Thymus (tissue), 11 donors: ENCODE measurements around the gene RAD52. TPM values are rescaled to one million over a fixed set of nuclear protein-coding genes. Genes with fewer than 3 reads are reported as not detected.

Source experiments
- DNase-seq, 9 donors: peaks; one replicate each; pipeline ENCODE4 v3.0.0-alpha.2; 2013; ENCODE audit warnings: low spot score in 9 of 9, low read depth in 6 of 9, missing footprints in 1 of 9
- H3K27ac ChIP-seq, 2 donors: one replicate each; pipeline ENCODE4 v1.5.1; 2013; ENCODE audit warnings: control low read depth in 1 of 2, low read depth in 1 of 2, low read length in 1 of 2, mild to moderate bottlenecking in 1 of 2, moderate library complexity in 1 of 2
- H3K27me3 ChIP-seq, 2 donors: one replicate each; pipeline ENCODE4 v1.5.1; 2013; ENCODE audit warnings: low read length in 1 of 2; ENCODE audit not compliant: control insufficient read depth in 2 of 2, insufficient read depth in 1 of 2
- H3K36me3 ChIP-seq, 2 donors: one replicate each; pipeline ENCODE4 v1.5.1; 2013; ENCODE audit warnings: low read length in 1 of 2, mild to moderate bottlenecking in 1 of 2, moderate library complexity in 1 of 2; ENCODE audit not compliant: control insufficient read depth in 2 of 2, insufficient read depth in 2 of 2
- H3K4me1 ChIP-seq, 2 donors: one replicate each; pipeline ENCODE4 v1.5.1; 2013; ENCODE audit warnings: low read length in 2 of 2; ENCODE audit not compliant: control insufficient read depth in 2 of 2, insufficient read depth in 2 of 2
- H3K4me3 ChIP-seq, 2 donors: one replicate each; pipeline ENCODE4 v1.5.1; 2013; ENCODE audit warnings: low read length in 2 of 2, control low read depth in 1 of 2, mild to moderate bottlenecking in 1 of 2
- H3K9me3 ChIP-seq, 2 donors: one replicate each; pipeline ENCODE4 v1.5.1; 2013; ENCODE audit warnings: low read length in 1 of 2, mild to moderate bottlenecking in 1 of 2; ENCODE audit not compliant: control insufficient read depth in 2 of 2, insufficient read depth in 1 of 2
- WGBS: extraction: QIAGEN DNeasy Blood & Tissue Kit; methylation state at CpG from one replicate; pipeline ENCODE4 v1.1.7; 2013; 5-methylcytosine and 5-hydroxymethylcytosine counted together
- polyA plus RNA-seq: library from polyadenylated mRNA; stranded (reverse); fragments of 200-250 nt; gene quantifications from one replicate; pipeline ENCODE4 v1.2.3, GENCODE V29; 2013
- total RNA-seq: library from RNA; stranded (reverse); fragments of 120-200 nt; gene quantifications from one replicate; pipeline ENCODE4 v1.2.4, GENCODE V29; 2013
- donor health status: healthy.

The RAD52 gene
- total and polyA plus RNA-seq, 2 donors = 10.3 to 13.3 TPM

DNA sequence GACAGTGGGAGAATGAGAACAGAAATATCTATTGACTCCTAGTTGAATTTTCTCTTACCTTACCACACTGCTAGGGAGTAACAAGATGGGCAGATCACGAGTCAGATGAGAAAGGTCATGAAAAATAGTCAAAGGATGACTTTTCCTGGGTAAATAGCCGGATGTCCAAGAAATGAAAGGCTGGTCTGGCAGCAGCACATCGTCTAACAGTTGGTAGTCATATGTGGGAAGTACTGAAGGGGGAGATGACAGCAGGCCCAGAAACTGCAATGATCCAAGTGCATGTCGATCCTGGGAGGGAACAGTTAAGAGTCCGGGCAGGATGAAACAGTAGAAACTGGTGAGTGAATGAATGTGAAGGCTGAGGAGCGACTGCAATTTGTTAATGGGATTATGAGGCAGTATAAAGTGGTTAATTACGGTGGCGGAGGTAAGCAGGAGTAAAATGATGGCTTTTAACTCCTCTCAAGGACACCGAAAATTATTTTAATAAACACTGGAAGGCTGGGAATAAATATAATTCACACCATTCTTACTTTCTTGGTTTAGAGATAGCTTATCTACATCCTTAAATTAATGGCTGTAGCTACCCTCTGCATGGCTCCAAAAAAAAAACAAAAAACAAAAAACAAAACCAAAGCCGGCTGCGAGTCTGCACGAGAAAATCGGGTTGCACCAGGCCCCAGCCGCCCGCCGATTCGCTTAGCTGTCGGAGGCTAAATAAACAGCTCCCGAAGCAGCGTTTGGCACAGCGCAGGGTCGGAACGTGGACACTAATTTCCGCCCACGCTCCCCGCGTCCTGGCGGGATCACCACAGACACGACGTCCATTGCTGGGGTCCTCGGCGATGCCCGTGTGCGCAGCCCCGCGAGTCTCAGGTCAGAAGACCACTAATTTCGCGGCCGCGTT, 40.5 kb upstream of the RAD52 start:
- Histone ChIP-seq H3K27ac (peak overlapping the region; percentile 92 to 95), H3K4me1 (peaks cover 8 to 22% of the 10 kb centered on the region in 2 donors), H3K4me3 (peak overlapping the region; percentile 77 to 94), H3K9me3 (no peaks in the 10 kb centered on the region), H3K36me3 (no peaks in the 10 kb centered on the region), H3K27me3 (no peaks in the 10 kb centered on the region)
- peak in 6 of 9 donors; percentile 47 to 79 (median 56) for DNase-seq
- 8% methylated on average over 40 of the region's 40 CpGs for WGBS

DNA sequence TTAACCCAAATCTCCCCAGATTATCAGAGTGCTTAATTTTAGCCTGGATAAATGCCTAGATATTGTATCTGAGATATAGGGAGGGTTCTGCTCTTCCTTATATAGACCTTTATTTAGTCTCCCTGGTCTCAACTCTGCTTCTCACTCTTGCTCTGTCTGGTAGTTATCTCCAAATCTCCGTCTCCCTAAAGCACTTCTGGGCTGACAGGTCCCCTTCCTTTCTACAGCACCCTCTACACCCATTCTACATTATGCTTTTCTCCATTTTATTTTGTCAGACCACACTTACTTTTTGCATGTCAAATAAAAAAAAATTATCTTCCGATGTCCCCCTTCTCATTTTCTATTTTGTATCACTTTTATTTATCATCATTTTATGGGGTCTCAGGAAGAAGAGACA, 39.6 kb upstream of the RAD52 start:
- 89% methylated on average over 2 of the region's 2 CpGs for WGBS
- no peaks in the 10 kb centered on the region for H3K36me3 ChIP-seq
- peak in 3 of 9 donors; percentile 8 to 20 (median 14) for DNase-seq
- no peak overlapping the region for H3K4me3 ChIP-seq
- no peaks in the 10 kb centered on the region for H3K27me3 ChIP-seq
- H3K27ac ChIP-seq = peak overlapping the region in 1 of 2 donors; percentile 7
- peaks cover 8 to 22% of the 10 kb centered on the region in 2 donors for H3K4me1 ChIP-seq
- no peaks in the 10 kb centered on the region for H3K9me3 ChIP-seq

DNA sequence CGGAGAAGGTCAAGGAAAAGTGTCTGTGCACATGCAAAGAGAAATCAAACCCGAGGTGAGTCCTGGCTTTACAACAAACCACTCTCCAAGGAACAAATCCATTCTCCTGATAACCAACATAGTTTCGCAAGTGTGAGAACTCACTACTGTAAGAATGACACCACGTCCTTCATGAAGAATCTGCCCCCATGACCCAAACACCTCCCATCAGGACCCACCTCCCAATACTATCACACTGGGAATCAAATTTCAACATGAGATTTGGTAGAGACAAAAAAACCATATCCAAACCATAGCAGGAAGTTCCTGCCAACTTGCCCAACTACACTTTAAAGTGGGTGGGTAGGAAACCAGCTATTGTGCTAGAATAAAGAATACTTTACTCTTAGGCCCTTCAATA, 39.2 kb upstream of the RAD52 start:
- no peaks in the 10 kb centered on the region for H3K36me3 ChIP-seq
- 75% methylated on average over 4 of the region's 4 CpGs for WGBS
- no peak overlapping the region for H3K4me3 ChIP-seq
- H3K9me3 ChIP-seq = no peaks in the 10 kb centered on the region
- H3K4me1 ChIP-seq = peaks cover 8 to 22% of the 10 kb centered on the region in 2 donors
- H3K27me3 ChIP-seq = no peaks in the 10 kb centered on the region
- H3K27ac ChIP-seq = peak overlapping the region; percentile 7 to 25
- DNase-seq = peak in 3 of 9 donors; percentile 1 to 34 (median 3)

DNA sequence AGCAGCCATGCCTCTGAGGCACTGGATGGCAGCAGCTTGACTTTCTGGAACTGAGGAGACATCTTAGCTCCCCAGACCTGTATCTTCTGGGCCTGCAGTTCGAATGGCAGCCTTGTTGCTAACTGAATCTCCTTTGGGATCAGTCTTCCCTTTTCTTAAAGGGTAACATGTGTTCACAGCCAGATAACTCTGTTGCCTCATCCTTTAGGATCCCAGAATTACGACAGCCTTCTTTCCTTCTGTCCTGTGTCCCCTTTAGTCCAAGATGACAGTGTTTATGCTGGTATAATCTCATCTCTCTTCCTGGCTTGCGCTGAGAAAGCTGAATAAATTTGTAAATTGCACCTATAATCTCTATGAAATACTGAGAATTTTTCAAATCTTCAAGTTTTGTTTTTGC, 32.5 kb upstream of the RAD52 start:
- Histone ChIP-seq H3K4me3 (no peak overlapping the region), H3K9me3 (no peaks in the 10 kb centered on the region), H3K4me1 (no peaks in the 10 kb centered on the region), H3K27ac (no peak overlapping the region), H3K27me3 (no peaks in the 10 kb centered on the region), H3K36me3 (no peaks in the 10 kb centered on the region)
- WGBS = 96% methylated on average over 3 of the region's 3 CpGs
- DNase-seq = no peak

DNA sequence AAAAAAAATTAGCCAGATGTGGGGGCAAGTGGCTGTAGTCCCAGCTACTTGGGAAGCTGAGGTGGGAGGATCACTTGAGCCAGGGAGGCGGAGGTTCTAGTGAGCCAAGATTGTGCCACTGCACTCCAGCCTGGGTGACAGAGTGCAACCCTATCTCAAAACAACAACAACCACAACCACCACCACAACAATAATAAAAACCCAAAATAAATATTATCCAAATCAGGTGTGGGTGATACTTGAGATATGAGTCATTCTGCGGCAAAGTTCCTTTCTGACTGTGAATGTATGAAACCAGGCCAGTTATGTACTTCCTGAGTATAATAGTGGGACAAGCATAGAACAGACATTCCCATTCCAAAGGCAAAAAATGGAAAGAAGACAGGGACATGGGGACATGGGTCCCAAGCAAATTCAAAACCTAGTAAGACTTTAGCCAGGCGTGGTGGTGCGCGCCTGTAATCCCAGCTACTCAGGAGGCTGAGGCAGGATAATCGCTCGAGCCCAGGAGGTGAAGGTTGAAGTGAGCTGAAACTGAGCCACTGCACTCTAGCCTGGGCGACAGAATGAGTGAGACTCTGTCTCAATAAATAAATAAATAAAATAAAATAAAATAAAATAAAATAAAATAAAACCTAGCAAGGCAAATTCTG, 31.8 kb upstream of the RAD52 start:
- H3K36me3 ChIP-seq = peaks cover 0 to 3% of the 10 kb centered on the region in 2 donors
- WGBS = 97% methylated on average over 8 of the region's 8 CpGs
- H3K27ac ChIP-seq = no peak overlapping the region
- no peak for DNase-seq
- no peaks in the 10 kb centered on the region for H3K4me1 ChIP-seq
- H3K9me3 ChIP-seq = no peaks in the 10 kb centered on the region
- H3K4me3 ChIP-seq = no peak overlapping the region
- no peaks in the 10 kb centered on the region for H3K27me3 ChIP-seq

DNA sequence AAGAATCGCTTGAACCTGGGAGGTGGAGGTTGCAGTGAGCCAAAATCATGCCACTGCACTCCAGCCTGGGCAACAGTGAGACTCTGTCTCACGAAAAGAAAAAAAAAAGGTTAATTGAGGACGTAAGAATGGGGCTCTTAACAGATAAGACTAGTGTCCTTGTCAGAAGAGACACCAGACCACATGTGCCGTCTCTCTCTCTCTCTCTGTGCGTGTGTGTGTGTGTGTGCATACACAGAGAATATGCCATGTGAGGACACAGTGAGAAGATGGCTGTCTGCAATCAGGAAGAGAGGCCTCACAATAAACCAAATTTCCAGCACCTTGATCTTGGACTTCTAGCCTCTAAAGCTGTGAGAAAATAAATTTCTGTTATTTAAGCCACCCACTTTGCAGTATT, 29.9 kb upstream of the RAD52 start:
- H3K4me1 ChIP-seq = no peaks in the 10 kb centered on the region
- no peaks in the 10 kb centered on the region for H3K27me3 ChIP-seq
- no peaks in the 10 kb centered on the region for H3K9me3 ChIP-seq
- H3K27ac ChIP-seq = no peak overlapping the region
- peaks cover 0 to 3% of the 10 kb centered on the region in 2 donors for H3K36me3 ChIP-seq
- 98% methylated on average over 5 of the region's 5 CpGs for WGBS
- no peak for DNase-seq
- no peak overlapping the region for H3K4me3 ChIP-seq

DNA sequence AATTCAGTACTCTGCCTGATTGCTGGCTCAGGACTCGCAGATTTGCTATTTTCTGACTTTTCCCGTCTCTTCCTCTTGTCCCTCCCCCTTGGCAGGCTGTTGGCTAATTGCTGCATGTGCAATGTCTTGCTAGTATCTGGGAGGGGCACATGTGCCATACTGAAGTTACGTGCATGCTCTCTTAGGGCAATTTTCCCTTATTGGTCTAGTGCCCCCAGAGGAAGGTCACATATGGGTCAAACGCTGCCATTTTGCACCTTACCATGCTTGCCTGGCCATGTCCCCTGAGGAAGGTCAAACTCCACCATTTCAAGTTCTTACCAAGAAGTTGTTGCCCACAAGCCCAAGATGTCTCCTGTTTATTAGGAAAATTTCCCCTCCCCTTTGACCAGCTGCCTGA, 27.7 kb upstream of the RAD52 start:
- Histone ChIP-seq H3K27ac (no peak overlapping the region), H3K36me3 (peaks cover 0 to 3% of the 10 kb centered on the region in 2 donors), H3K4me3 (no peak overlapping the region), H3K4me1 (no peaks in the 10 kb centered on the region), H3K9me3 (no peaks in the 10 kb centered on the region), H3K27me3 (no peaks in the 10 kb centered on the region)
- no peak for DNase-seq
- 96% methylated on average over 4 of the region's 4 CpGs for WGBS

DNA sequence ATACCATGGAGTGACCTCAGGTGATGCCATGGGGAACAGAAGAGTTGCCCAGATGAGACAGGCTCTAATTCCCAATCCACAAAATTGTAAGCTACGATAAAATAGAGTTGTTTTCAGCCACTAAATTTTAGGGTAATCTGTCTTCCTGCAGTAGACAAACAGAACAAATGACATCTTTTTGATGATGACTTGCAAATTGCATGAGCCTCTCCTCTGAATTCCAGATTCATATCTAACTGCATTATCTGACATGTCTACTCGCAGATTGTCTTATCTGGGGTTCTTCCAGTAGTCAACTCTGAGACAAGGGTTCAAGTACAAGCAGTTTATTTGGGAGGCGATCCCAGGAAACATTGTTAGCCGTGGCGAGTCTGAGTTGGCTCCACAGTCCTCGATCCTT, 27.1 kb upstream of the RAD52 start:
- DNase-seq = no peak
- 90% methylated on average over 6 of the region's 6 CpGs for WGBS
- Histone ChIP-seq H3K4me1 (no peaks in the 10 kb centered on the region), H3K4me3 (no peak overlapping the region), H3K9me3 (no peaks in the 10 kb centered on the region), H3K36me3 (peaks cover 0 to 3% of the 10 kb centered on the region in 2 donors), H3K27ac (no peak overlapping the region), H3K27me3 (no peaks in the 10 kb centered on the region)

DNA sequence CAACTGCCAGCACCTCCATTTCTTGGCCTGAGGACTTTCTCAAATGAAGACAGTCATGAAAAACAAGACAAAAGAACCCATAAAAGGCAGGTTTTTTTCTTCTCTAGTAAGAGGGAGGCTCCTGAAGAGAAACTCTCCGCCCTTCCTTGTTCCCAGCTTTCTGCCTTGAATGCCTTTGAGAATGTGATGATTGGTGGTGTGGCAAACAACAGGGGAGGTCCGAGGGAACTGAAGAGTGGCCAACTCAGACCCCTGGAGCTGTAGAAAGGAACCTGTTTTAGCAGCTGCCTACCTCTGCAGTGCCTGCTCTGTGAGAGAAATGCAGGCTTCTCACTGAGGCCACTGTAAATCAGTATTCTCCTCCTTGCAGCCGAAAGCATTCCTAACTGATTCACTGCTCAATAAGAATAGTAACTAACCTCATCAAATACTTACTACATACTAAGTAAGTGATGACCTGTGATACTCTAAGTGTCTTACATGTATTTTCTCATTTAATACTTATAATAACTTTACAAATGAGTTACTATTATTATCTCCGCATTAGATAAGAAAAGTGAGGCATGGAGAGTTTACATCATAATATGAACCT, 24.9 kb upstream of the RAD52 start:
- Histone ChIP-seq H3K27ac (no peak overlapping the region), H3K36me3 (peaks cover 0 to 3% of the 10 kb centered on the region in 2 donors), H3K9me3 (no peaks in the 10 kb centered on the region), H3K27me3 (no peaks in the 10 kb centered on the region), H3K4me3 (no peak overlapping the region), H3K4me1 (no peaks in the 10 kb centered on the region)
- no peak for DNase-seq
- 97% methylated on average over 4 of the region's 4 CpGs for WGBS
